Upper lobe of left lung (tissue), 4 donors: ENCODE results near the gene SIGLECL1.

ENCODE experiments used
- POLR2A ChIP-seq, 4 donors: fragments of 450-650 bp; IDR thresholded peaks; one replicate each; pipeline ENCODE4 v1.5.1; 2016 to 2017; ENCODE audit warnings: antibody characterized with exemption in 4 of 4, mild to moderate bottlenecking in 2 of 4
- POLR2AphosphoS5 ChIP-seq, 2 donors: sonication (generic); formaldehyde crosslinking; IDR thresholded peaks; one replicate each; pipeline ENCODE4 v1.5.1; 2017; ENCODE audit warnings: antibody characterized with exemption in 2 of 2
- TF ChIP-seq, protein P1 (sequence below), 6 experiments: fragments of 450-650 bp in 4 of 6; fragments of 200-600 bp in 2 of 6; sonication (generic) in 2 of 6; IDR thresholded peaks; one replicate each; pipeline ENCODE4 v1.5.1; 2016 to 2019; ENCODE audit warnings: antibody characterized with exemption in 6 of 6

DNA sequence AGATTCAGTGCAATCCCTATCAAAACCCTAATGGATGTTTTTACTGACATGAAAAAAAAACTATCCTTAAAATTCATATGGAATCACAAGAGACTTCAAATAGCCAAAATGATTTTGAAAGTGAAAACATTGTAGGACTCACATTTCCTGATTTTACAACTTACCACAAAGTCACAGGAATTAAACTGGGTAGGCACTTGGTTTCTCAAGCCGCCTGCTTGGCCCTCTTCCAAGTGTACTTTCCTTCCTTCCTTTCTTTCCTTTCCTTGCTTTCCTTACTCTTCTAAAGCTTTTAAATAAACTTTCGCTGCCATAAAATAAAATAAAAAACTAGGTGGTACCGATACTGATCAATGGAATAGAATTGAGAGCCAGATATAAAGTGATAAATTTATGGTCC, 47.0 kb upstream of the SIGLECL1 start:
- TF ChIP-seq, protein P1, sequence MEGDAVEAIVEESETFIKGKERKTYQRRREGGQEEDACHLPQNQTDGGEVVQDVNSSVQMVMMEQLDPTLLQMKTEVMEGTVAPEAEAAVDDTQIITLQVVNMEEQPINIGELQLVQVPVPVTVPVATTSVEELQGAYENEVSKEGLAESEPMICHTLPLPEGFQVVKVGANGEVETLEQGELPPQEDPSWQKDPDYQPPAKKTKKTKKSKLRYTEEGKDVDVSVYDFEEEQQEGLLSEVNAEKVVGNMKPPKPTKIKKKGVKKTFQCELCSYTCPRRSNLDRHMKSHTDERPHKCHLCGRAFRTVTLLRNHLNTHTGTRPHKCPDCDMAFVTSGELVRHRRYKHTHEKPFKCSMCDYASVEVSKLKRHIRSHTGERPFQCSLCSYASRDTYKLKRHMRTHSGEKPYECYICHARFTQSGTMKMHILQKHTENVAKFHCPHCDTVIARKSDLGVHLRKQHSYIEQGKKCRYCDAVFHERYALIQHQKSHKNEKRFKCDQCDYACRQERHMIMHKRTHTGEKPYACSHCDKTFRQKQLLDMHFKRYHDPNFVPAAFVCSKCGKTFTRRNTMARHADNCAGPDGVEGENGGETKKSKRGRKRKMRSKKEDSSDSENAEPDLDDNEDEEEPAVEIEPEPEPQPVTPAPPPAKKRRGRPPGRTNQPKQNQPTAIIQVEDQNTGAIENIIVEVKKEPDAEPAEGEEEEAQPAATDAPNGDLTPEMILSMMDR (IDR thresholded peaks at IDR 0.05): no peak
- TF ChIP-seq POLR2A (IDR thresholded peaks at IDR 0.05) (no peak), POLR2AphosphoS5 (IDR thresholded peaks at IDR 0.05) (no peak)
